Colonic mucosa (tissue), 4 donors: ENCODE data around the gene ALDH1B1. TPM values are rescaled to one million over a fixed set of nuclear protein-coding genes. Genes with fewer than 3 reads are reported as not detected.

Source experiments
- DNase-seq: peaks from one replicate; pipeline ENCODE4 v3.0.0-alpha.2; 2020
- H3K27ac ChIP-seq: fragments of 200-600 bp; one replicate; pipeline ENCODE4 v1.8.0; 2021
- H3K27me3 ChIP-seq: fragments of 200-600 bp; one replicate; pipeline ENCODE4 v1.8.0; 2021
- H3K36me3 ChIP-seq: fragments of 200-600 bp; one replicate; pipeline ENCODE4 v1.8.0; 2021
- H3K4me1 ChIP-seq: fragments of 200-600 bp; one replicate; pipeline ENCODE4 v1.8.0; 2021; ENCODE audit warnings: mild to moderate bottlenecking
- H3K4me3 ChIP-seq: fragments of 200-600 bp; one replicate; pipeline ENCODE4 v1.8.0; 2021
- H3K9ac ChIP-seq, 2 donors: one replicate each; pipeline ENCODE4 v1.7.0; 2013; ENCODE audit warnings: control low read depth in 2 of 2, low read depth in 2 of 2, low read length in 2 of 2
- H3K9me3 ChIP-seq: fragments of 200-600 bp; one replicate; pipeline ENCODE4 v1.8.0; 2021
- CTCF ChIP-seq: fragments of 200-600 bp; IDR thresholded peaks from one replicate; pipeline ENCODE4 v1.8.0; 2022; ENCODE audit warnings: antibody characterized with exemption, mild to moderate bottlenecking
- intact Hi-C: fragments of 100-400 bp; cut with DNase I; formaldehyde crosslinking; loops from one replicate; pipeline ENCODE4 v1.14.1; 2022
- total RNA-seq, 2 donors: library from RNA; stranded (reverse); fragmentation: NEBNext Ultra II Directional in 1 of 2; extraction: Animal tissue kit (Norgen Biotek cat#: 25700) in 1 of 2; gene quantifications; one replicate each; pipeline ENCODE4 v1.2.1, GENCODE V29; 2021
- donor health status: healthy.
- donor health status: DM: no; HTN: no; CAD: no.
- donor health status: DM: no; HTN: no; CAD: no.

ALDH1B1 gene
- total RNA-seq, 2 donors from 2014 or later = 58.7 to 89.9 TPM

- Histone ChIP-seq H3K9ac (no peak overlapping the region), H3K27ac (no peak overlapping the region), H3K27me3 (no peaks in the 10 kb centered on the region), H3K9me3 (no peaks in the 10 kb centered on the region), H3K4me3 (no peak overlapping the region), H3K4me1 (no peaks in the 10 kb centered on the region), H3K36me3 (no peaks in the 10 kb centered on the region)
- TF ChIP-seq CTCF = no peak
- intact Hi-C loops = loop anchor here (10.0 kb wide), 1 partner anchor 492 kb away; no protein-coding TSS in a partner anchor
- no peak for DNase-seq
Observed at GRCh38 chr9:38406476-38407186, 14.1 kb downstream of the ALDH1B1 start.

- TF ChIP-seq CTCF = no peak
- no peaks in the 10 kb centered on the region for H3K9me3 ChIP-seq
Observed at GRCh38 chr9:38408719-38409118, 16.2 kb downstream of the ALDH1B1 start.

GRCh38 chr9:38412751-38413150 is 20.2 kb downstream of the ALDH1B1 start:
- Histone ChIP-seq H3K9ac (no peak overlapping the region), H3K27ac (no peak overlapping the region), H3K27me3 (no peaks in the 10 kb centered on the region), H3K9me3 (no peaks in the 10 kb centered on the region), H3K4me3 (no peak overlapping the region), H3K4me1 (no peaks in the 10 kb centered on the region), H3K36me3 (no peaks in the 10 kb centered on the region)
- no peak for DNase-seq
- intact Hi-C loops = no loop called here
- TF ChIP-seq CTCF = no peak

More at GRCh38 chr9:38408719-38409118, 16.2 kb downstream of the ALDH1B1 start:
- Histone ChIP-seq H3K4me1 (no peaks in the 10 kb centered on the region), H3K27me3 (no peaks in the 10 kb centered on the region), H3K4me3 (no peak overlapping the region), H3K36me3 (no peaks in the 10 kb centered on the region), H3K27ac (no peak overlapping the region), H3K9ac (no peak overlapping the region)
- intact Hi-C loops = loop anchor here (10.0 kb wide), 1 partner anchor 494 kb away; no protein-coding TSS in a partner anchor
- no peak for DNase-seq

GRCh38 chr9:38413283-38413682 is 20.8 kb downstream of the ALDH1B1 start:
- no peaks in the 10 kb centered on the region for H3K9me3 ChIP-seq
- no peaks in the 10 kb centered on the region for H3K27me3 ChIP-seq
- no peak overlapping the region for H3K9ac ChIP-seq
- H3K4me3 ChIP-seq = no peak overlapping the region
- H3K36me3 ChIP-seq = no peaks in the 10 kb centered on the region
- H3K4me1 ChIP-seq = no peaks in the 10 kb centered on the region
- no peak for DNase-seq
- intact Hi-C loops = no loop called here
- H3K27ac ChIP-seq = no peak overlapping the region
- no peak for TF ChIP-seq CTCF

- Histone ChIP-seq H3K9ac (no peak overlapping the region), H3K27ac (no peak overlapping the region), H3K4me3 (no peak overlapping the region), H3K36me3 (no peaks in the 10 kb centered on the region), H3K4me1 (no peaks in the 10 kb centered on the region), H3K9me3 (no peaks in the 10 kb centered on the region), H3K27me3 (no peaks in the 10 kb centered on the region)
- DNase-seq = no peak
- TF ChIP-seq CTCF = no peak
- intact Hi-C loops = no loop called here
Observed at GRCh38 chr9:38414040-38414723, 21.7 kb downstream of the ALDH1B1 start.
